ENCODE measurements around the gene WDR81. TPM values are rescaled to one million over a fixed set of nuclear protein-coding genes. Genes with fewer than 3 reads are reported as not detected.
"Not testable (repeated sequence)": the region's sequence is repeated elsewhere in the genome, so short reads cannot be mapped to it uniquely, and the experiment has no call there.

WDR81 gene
- total RNA-seq, 1 donor from 2014 or later: 35.5 TPM

DNA sequence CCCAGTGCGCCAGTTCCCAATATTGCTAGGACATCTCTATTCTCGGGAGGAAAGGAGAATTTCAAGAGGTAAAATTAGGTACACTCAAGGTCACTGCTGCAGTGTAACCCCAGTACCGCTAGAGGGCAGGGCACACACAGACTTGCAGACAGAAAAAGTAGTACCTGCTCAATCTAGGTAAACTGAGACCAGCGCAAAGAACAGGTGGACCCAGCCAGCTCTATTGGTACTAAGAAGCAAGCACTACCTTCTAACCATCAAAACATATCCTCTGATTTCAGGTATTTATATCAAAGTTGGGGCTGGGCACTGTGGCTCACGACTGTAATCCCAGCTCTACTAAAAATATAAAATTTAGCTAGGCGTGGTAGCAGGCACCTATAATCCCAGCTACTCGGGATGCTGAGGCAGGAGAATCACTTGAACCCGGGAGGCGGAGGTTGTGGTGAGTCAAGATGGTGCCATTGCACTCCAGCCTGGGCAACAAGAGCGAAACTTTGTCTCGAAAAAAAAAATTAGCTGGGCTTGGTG lies 3.6 kb upstream of the WDR81 start:
- Histone ChIP-seq H3K4me3 (ENCODE audit: low read depth, low read length) (no peak overlapping the region), H3K27me3 (ENCODE audit: control insufficient read depth, insufficient read depth, low read length) (no peaks in the 10 kb centered on the region), H3K36me3 (ENCODE audit: control insufficient read depth, insufficient read depth, low read length) (no peaks in the 10 kb centered on the region)
- TF ChIP-seq, protein P1, sequence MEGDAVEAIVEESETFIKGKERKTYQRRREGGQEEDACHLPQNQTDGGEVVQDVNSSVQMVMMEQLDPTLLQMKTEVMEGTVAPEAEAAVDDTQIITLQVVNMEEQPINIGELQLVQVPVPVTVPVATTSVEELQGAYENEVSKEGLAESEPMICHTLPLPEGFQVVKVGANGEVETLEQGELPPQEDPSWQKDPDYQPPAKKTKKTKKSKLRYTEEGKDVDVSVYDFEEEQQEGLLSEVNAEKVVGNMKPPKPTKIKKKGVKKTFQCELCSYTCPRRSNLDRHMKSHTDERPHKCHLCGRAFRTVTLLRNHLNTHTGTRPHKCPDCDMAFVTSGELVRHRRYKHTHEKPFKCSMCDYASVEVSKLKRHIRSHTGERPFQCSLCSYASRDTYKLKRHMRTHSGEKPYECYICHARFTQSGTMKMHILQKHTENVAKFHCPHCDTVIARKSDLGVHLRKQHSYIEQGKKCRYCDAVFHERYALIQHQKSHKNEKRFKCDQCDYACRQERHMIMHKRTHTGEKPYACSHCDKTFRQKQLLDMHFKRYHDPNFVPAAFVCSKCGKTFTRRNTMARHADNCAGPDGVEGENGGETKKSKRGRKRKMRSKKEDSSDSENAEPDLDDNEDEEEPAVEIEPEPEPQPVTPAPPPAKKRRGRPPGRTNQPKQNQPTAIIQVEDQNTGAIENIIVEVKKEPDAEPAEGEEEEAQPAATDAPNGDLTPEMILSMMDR (IDR thresholded peaks at IDR 0.05; ENCODE audit: insufficient read depth, low read length, poor library complexity, severe bottlenecking): peak; percentile 98
- DNase-seq (ENCODE audit: low read depth): no peak

DNA sequence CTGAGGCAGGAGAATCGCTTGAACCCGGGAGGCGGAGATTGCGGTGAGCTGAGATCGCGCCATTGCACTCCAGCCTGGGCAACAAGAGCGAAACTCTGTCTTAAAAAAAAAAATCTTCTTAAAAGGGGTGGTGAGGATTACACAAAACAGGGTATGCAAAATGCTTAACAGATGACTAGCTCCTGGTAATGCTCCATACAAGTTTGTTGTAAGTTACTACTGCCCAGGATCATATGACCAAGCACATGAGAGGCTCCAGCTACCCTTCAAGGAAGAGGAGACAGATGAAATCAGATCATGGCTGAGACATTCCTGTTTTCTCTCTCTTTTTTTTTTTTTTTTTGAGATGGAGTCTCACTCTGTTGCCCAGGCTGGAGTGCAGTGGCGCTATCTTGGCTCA lies 2.5 kb upstream of the WDR81 start:
- H3K36me3 ChIP-seq (ENCODE audit: control insufficient read depth, insufficient read depth, low read length): not testable (repeated sequence)

DNA sequence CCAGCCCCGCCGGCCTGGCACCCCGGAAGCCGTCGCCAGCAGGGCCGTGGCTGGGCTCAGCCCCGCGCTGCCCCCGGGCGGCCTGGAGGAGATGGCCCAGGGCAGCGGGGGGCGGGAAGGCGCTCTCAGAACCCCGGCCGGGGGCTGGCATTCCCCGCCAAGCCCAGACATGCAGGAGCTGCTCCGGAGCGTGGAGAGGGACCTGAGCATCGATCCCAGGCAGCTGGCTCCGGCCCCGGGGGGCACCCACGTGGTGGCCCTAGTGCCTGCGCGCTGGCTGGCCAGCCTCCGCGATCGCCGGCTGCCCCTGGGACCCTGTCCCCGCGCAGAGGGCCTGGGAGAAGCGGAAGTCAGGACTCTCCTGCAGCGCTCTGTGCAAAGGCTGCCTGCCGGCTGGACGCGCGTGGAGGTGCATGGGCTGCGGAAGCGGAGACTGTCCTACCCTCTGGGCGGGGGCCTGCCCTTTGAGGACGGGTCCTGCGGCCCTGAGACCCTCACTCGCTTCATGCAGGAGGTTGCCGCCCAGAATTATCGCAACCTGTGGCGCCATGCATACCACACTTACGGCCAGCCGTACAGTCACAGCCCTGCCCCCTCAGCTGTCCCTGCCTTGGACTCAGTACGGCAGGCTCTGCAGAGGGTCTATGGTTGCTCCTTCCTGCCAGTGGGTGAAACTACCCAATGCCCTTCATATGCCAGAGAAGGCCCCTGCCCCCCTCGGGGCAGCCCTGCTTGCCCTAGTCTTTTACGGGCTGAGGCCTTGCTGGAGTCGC lies 551 bp downstream of the WDR81 start:
- DNase-seq (ENCODE audit: low read depth): no peak
- H3K36me3 ChIP-seq (ENCODE audit: control insufficient read depth, insufficient read depth, low read length): no peaks in the 10 kb centered on the region
- TF ChIP-seq, protein P1 (IDR thresholded peaks at IDR 0.05; ENCODE audit: insufficient read depth, low read length, poor library complexity, severe bottlenecking): no peak
- peak overlapping the region; percentile 48 for H3K4me3 ChIP-seq (ENCODE audit: low read depth, low read length)
- no peaks in the 10 kb centered on the region for H3K27me3 ChIP-seq (ENCODE audit: control insufficient read depth, insufficient read depth, low read length)

More for the DNA sequence above, 2.5 kb upstream of the WDR81 start:
- not testable (repeated sequence) for H3K4me3 ChIP-seq (ENCODE audit: low read depth, low read length); DNase-seq (ENCODE audit: low read depth); H3K27me3 ChIP-seq (ENCODE audit: control insufficient read depth, insufficient read depth, low read length)

DNA sequence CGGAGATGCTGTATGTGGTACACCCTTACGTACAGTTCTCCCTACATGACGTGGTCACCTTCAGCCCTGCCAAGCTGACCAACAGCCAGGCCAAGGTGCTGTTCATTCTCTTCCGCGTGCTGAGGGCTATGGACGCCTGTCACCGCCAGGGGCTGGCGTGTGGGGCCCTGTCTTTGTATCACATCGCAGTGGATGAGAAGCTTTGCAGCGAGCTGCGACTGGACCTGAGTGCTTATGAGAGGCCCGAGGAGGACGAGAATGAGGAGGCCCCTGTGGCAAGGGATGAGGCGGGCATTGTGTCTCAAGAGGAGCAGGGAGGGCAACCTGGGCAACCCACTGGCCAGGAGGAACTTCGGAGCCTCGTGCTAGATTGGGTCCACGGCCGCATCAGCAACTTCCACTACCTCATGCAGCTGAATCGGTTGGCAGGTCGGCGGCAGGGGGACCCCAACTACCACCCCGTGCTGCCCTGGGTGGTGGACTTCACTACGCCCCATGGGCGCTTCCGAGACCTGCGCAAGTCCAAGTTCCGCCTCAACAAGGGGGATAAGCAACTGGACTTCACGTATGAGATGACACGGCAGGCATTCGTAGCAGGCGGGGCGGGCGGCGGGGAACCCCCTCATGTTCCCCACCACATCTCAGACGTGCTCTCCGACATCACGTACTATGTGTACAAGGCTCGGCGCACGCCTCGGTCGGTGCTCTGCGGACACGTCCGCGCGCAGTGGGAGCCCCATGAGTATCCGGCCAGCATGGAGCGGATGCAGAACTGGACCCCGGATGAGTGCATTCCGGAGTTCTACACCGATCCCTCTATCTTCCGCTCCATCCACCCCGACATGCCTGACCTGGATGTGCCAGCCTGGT lies 1.4 kb downstream of the WDR81 start:
- Histone ChIP-seq H3K27me3 (ENCODE audit: control insufficient read depth, insufficient read depth, low read length) (no peaks in the 10 kb centered on the region), H3K36me3 (ENCODE audit: control insufficient read depth, insufficient read depth, low read length) (no peaks in the 10 kb centered on the region), H3K4me3 (ENCODE audit: low read depth, low read length) (no peak overlapping the region)
- DNase-seq (ENCODE audit: low read depth): no peak
- TF ChIP-seq, protein P1 (IDR thresholded peaks at IDR 0.05; ENCODE audit: insufficient read depth, low read length, poor library complexity, severe bottlenecking): no peak

DNA sequence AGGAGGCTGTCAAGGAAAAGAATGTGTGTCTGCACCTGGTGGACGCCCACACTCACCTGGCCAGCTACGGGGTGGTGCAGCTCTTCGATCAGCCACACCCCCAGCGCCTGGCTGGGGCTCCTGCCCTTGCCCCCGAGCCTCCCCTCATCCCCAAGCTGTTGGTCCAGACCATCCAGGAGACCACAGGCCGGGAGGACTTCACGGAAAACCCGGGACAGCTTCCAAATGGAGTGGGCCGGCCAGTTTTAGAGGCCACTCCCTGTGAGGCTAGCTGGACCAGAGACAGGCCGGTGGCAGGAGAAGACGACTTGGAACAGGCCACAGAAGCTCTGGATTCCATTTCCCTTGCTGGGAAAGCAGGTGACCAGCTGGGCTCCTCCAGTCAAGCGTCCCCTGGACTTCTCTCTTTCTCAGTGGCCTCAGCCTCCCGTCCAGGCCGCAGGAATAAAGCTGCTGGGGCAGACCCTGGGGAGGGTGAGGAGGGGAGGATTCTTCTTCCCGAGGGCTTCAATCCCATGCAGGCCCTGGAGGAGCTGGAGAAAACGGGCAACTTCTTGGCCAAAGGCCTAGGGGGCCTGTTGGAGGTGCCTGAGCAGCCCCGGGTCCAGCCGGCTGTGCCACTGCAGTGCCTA lies 2.2 kb downstream of the WDR81 start:
- TF ChIP-seq, protein P1 (IDR thresholded peaks at IDR 0.05; ENCODE audit: insufficient read depth, low read length, poor library complexity, severe bottlenecking): no peak
- Histone ChIP-seq H3K4me3 (ENCODE audit: low read depth, low read length) (no peak overlapping the region), H3K27me3 (ENCODE audit: control insufficient read depth, insufficient read depth, low read length) (no peaks in the 10 kb centered on the region), H3K36me3 (ENCODE audit: control insufficient read depth, insufficient read depth, low read length) (no peaks in the 10 kb centered on the region)
- no peak for DNase-seq (ENCODE audit: low read depth)

Measured in kidney epithelial cell (primary cell).